ENCODE measurements around the gene RDX.
A peak's percentile ranks its signal among the peaks of the same experiment; 100 is the strongest.

The RDX gene

GRCh38 chr11:110336054-110336453, 39.6 kb upstream of the RDX start:
- H3K4me3 ChIP-seq (ENCODE audit: low read depth, low read length): no peak overlapping the region
- TF ChIP-seq, protein P1, sequence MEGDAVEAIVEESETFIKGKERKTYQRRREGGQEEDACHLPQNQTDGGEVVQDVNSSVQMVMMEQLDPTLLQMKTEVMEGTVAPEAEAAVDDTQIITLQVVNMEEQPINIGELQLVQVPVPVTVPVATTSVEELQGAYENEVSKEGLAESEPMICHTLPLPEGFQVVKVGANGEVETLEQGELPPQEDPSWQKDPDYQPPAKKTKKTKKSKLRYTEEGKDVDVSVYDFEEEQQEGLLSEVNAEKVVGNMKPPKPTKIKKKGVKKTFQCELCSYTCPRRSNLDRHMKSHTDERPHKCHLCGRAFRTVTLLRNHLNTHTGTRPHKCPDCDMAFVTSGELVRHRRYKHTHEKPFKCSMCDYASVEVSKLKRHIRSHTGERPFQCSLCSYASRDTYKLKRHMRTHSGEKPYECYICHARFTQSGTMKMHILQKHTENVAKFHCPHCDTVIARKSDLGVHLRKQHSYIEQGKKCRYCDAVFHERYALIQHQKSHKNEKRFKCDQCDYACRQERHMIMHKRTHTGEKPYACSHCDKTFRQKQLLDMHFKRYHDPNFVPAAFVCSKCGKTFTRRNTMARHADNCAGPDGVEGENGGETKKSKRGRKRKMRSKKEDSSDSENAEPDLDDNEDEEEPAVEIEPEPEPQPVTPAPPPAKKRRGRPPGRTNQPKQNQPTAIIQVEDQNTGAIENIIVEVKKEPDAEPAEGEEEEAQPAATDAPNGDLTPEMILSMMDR (IDR thresholded peaks at IDR 0.05; ENCODE audit: borderline replicate concordance, insufficient read depth, low read depth, low read length): no peak

DNA sequence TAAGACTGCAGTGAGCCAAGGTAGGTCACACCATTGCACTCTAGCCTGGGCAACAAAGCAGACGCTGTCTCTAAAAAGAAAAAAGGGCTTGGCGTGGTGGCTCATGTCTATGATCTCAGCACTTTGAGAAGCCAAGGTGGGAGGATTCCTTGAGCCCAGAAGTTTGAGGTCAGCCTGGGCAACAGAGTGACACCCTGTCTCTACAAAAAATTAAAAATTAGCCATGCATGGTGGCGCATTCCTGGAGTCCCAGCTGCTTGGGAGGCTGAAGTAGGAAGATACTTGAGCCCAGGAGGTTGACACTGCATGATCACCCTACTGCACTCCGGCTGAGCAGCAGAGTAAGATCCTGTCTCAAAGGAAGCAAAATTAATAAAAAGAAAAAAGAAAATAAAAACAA, 38.9 kb upstream of the RDX start:
- no peak overlapping the region for H3K4me3 ChIP-seq (ENCODE audit: low read depth, low read length)

GRCh38 chr11:110331626-110332025, 35.2 kb upstream of the RDX start:
- no peak overlapping the region for H3K4me3 ChIP-seq (ENCODE audit: low read depth, low read length)
- TF ChIP-seq, protein P1 (IDR thresholded peaks at IDR 0.05; ENCODE audit: borderline replicate concordance, insufficient read depth, low read depth, low read length): no peak

More for the DNA sequence above, 38.9 kb upstream of the RDX start:
- TF ChIP-seq, protein P1 (IDR thresholded peaks at IDR 0.05; ENCODE audit: borderline replicate concordance, insufficient read depth, low read depth, low read length): no peak

DNA sequence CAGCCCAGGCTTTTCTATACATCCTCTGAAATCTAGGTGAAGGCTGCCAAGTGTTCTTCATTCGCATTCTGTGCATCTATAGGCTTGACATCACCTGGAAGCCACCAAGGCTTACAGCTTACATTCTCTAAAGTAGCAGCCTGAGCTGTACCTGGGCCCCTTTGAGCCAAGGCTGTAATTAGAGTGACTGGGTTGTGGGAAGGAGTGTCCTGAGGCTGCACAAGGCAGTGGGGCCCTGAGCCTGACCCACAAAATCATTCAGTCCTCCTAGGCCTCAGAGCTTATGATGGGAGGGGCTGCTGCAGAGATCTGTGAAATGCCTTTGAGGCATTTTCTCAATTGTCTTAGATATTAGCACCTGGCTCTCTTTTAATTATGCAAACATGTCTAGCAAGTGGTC, 33.0 kb upstream of the RDX start:
- TF ChIP-seq, protein P1 (IDR thresholded peaks at IDR 0.05; ENCODE audit: borderline replicate concordance, insufficient read depth, low read depth, low read length): no peak
- peak overlapping the region; percentile 69 for H3K4me3 ChIP-seq (ENCODE audit: low read depth, low read length)

DNA sequence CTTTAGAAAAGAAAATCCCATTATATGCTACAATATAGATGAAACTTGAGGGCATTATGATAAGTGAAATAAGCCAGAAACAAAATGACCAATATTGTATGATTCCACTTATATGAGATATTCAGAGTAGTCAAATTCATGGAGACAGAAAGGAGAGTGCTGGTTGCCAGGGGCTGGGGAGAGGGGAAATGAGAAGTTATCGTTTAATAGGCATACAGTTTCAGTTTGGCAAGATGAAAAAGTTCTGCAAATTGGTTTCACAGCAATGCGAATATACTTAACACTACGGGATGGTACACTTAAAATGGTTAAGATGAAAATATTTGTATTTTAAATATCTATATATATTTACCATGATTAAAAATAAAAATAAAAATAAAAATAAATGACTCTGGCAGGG, 31.1 kb upstream of the RDX start:
- peak overlapping the region; percentile 29 for H3K4me3 ChIP-seq (ENCODE audit: low read depth, low read length)
- TF ChIP-seq, protein P1 (IDR thresholded peaks at IDR 0.05; ENCODE audit: borderline replicate concordance, insufficient read depth, low read depth, low read length): no peak

GRCh38 chr11:110323786-110324185, 27.4 kb upstream of the RDX start:
- TF ChIP-seq, protein P1 (IDR thresholded peaks at IDR 0.05; ENCODE audit: borderline replicate concordance, insufficient read depth, low read depth, low read length): no peak

DNA sequence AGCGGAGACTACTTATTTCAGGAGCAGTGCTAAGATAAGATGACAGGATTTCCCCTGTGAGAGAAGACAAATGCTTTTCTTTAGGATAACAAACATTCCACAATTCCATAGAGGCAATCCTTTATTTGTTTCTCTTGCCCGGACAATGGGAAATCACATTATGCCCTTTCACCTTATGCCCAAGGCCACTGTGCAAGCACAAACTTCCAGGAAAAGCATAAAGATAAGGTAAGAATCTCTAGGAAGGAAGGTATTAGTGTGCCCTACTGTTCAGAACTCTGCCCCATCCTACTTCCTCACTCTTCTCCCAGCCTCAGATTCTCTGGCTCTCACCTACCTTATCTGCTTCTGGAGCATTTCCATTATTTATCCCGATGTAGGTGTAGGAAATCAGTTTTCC, 23.1 kb upstream of the RDX start:
- TF ChIP-seq, protein P1 (IDR thresholded peaks at IDR 0.05; ENCODE audit: borderline replicate concordance, insufficient read depth, low read depth, low read length): no peak
- H3K4me3 ChIP-seq (ENCODE audit: low read depth, low read length): no peak overlapping the region

More at GRCh38 chr11:110323786-110324185, 27.4 kb upstream of the RDX start:
- no peak overlapping the region for H3K4me3 ChIP-seq (ENCODE audit: low read depth, low read length)
